Lower leg skin (tissue), 4 donors: ENCODE results near the gene SP110. TPM values are rescaled to one million over a fixed set of nuclear protein-coding genes. Genes with fewer than 3 reads are reported as not detected.

ENCODE experiments used
- DNase-seq, 2 donors: peaks; one replicate each; pipeline ENCODE4 v3.0.0-alpha.2; 2019; ENCODE audit warnings: low spot score in 2 of 2
- H3K4me3 ChIP-seq: fragments of 200-600 bp; sonication (generic); 2 replicates; pipeline ENCODE4 v1.5.1; 2017; ENCODE audit warnings: mild to moderate bottlenecking, low read depth; ENCODE audit not compliant: poor library complexity, severe bottlenecking
- POLR2A ChIP-seq, 2 donors: fragments of 450-650 bp; IDR thresholded peaks; one replicate each; pipeline ENCODE4 v1.6.1; 2016 to 2017; ENCODE audit warnings: antibody characterized with exemption in 2 of 2, mild to moderate bottlenecking in 1 of 2, moderate library complexity in 1 of 2
- WGBS, 2 donors: methylation state at CpG; one replicate each; pipeline ENCODE4 v1.1.5; 2018; 5-methylcytosine and 5-hydroxymethylcytosine counted together
- intact Hi-C: fragments of 100-400 bp; cut with DNase I; formaldehyde crosslinking; loops from one replicate; pipeline ENCODE4 v1.15.0; 2023; ENCODE audit warnings: low total_unique reads
- total RNA-seq, 4 donors: library from RNA; depleted of rRNA; stranded (reverse); fragments of >200 nt; gene quantifications; one replicate each; pipeline ENCODE4 v1.1.0, GENCODE V29; 2016
- TF ChIP-seq, protein P1 (sequence below), 3 donors: fragments of 450-650 bp; IDR thresholded peaks; one replicate each; pipeline ENCODE4 v1.5.1; 2016; ENCODE audit warnings: antibody characterized with exemption in 3 of 3, mild to moderate bottlenecking in 3 of 3, moderate library complexity in 2 of 3

Gene SP110
- total RNA-seq, 4 donors from 2014 or later, result 12.9 to 23.8 (median 19.1) TPM

GRCh38 chr2:230153390-230153976 is 66.3 kb downstream of the SP110 start:
- DNase-seq, result no peak
- WGBS, 2 donors, result 35 to 36% methylated on average over 2 of the region's 2 CpGs
- no peak for TF ChIP-seq POLR2A (IDR thresholded peaks at IDR 0.05)
- H3K4me3 ChIP-seq, result no peak overlapping the region
- intact Hi-C loops, result loop anchor here (2.0 kb wide), 1 partner anchor 153 kb away; no protein-coding TSS in a partner anchor

DNA sequence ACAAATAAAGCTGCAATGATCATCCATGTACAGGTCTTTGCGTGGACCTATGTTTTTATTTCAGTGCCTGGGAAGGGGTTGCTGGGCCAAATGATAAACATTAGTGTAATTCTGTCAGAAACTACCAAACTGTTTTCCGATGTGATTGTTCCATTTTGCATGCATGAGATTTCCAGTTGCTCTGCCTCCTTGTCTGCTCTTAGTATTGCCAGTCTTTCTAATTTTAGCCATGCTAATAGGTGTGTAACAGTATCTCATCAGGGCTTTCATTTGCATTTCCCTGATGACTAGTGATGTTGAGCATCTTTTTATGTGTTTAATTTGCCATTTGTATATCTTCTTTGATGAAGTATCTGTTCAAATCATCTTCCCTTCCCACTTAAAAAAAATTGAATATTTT is 67.5 kb downstream of the SP110 start:
- H3K4me3 ChIP-seq, result no peak overlapping the region
- DNase-seq, result no peak
- no peak for TF ChIP-seq POLR2A (IDR thresholded peaks at IDR 0.05)
- TF ChIP-seq, protein P1, sequence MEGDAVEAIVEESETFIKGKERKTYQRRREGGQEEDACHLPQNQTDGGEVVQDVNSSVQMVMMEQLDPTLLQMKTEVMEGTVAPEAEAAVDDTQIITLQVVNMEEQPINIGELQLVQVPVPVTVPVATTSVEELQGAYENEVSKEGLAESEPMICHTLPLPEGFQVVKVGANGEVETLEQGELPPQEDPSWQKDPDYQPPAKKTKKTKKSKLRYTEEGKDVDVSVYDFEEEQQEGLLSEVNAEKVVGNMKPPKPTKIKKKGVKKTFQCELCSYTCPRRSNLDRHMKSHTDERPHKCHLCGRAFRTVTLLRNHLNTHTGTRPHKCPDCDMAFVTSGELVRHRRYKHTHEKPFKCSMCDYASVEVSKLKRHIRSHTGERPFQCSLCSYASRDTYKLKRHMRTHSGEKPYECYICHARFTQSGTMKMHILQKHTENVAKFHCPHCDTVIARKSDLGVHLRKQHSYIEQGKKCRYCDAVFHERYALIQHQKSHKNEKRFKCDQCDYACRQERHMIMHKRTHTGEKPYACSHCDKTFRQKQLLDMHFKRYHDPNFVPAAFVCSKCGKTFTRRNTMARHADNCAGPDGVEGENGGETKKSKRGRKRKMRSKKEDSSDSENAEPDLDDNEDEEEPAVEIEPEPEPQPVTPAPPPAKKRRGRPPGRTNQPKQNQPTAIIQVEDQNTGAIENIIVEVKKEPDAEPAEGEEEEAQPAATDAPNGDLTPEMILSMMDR (IDR thresholded peaks at IDR 0.05), result no peak
- WGBS, 2 donors, result 93 to 100% methylated on average over 2 of the region's 2 CpGs
- intact Hi-C loops, result loop anchor here (2.0 kb wide), 1 partner anchor 152 kb away; no protein-coding TSS in a partner anchor

DNA sequence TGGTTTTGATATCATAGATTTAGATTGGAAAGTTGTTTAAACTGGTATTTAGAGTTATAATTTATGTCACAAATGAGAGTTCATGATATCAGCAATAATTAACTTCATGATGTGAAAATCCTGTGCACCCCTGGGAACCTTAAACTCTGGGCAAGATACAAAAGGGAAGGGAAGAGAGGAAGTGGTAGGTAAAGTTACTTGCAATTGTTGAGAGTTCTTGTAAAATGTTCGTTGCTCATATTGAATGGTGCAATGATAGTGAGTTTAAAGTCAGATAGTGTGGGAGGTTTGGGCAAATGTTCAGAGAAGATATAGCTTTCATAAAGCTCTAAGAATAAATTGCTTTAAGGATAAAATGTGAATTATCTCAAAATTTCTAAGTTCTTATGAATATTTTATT is 75.4 kb downstream of the SP110 start:
- TF ChIP-seq, protein P1 (IDR thresholded peaks at IDR 0.05), result no peak
- TF ChIP-seq POLR2A (IDR thresholded peaks at IDR 0.05), result no peak
- DNase-seq, result no peak
- 54 to 62% methylated on average over 1 of the region's 1 CpG for WGBS, 2 donors
- H3K4me3 ChIP-seq, result no peak overlapping the region
- intact Hi-C loops, result no loop called here

DNA sequence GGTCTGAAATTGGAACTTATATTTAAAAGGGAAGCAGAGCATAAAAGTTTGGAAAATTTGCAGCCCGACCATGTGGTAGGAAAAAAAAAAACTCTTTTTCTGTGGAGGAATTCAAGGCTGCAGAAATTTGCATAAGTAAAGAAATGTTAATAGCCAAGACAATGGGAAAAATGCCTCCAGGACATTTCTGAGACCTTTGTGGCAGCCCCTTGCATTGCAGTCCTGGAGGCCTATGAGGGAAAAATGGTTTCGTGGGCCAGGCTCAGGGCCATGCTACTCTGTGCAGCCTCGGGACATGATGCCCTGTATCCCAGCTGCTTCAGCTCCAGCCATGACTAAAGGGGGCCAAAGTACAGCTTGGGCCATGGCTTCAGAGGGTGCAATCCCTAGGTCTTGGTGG is 79.1 kb downstream of the SP110 start:
- intact Hi-C loops, result no loop called here
- H3K4me3 ChIP-seq, result no peak overlapping the region
- DNase-seq, result no peak
- 91 to 92% methylated on average over 3 of the region's 3 CpGs for WGBS, 2 donors
- TF ChIP-seq, protein P1 (IDR thresholded peaks at IDR 0.05), result no peak
- no peak for TF ChIP-seq POLR2A (IDR thresholded peaks at IDR 0.05)

- TF ChIP-seq, protein P1 (IDR thresholded peaks at IDR 0.05), result no peak
- no peak for TF ChIP-seq POLR2A (IDR thresholded peaks at IDR 0.05)
- DNase-seq, result no peak
- no peak overlapping the region for H3K4me3 ChIP-seq
- intact Hi-C loops, result no loop called here
- WGBS, 2 donors, result 100% methylated on average over 1 of the region's 1 CpG
Measured at GRCh38 chr2:230137902-230138539, 81.8 kb downstream of the SP110 start.

- WGBS, 2 donors, result 44 to 45% methylated on average over 4 of the region's 4 CpGs
Measured at GRCh38 chr2:230135130-230135525, 84.7 kb downstream of the SP110 start.

More at GRCh38 chr2:230135130-230135525, 84.7 kb downstream of the SP110 start:
- TF ChIP-seq, protein P1 (IDR thresholded peaks at IDR 0.05), result no peak
- TF ChIP-seq POLR2A (IDR thresholded peaks at IDR 0.05), result no peak
- intact Hi-C loops, result no loop called here
- no peak overlapping the region for H3K4me3 ChIP-seq
- DNase-seq, result no peak
